Activated CD8-positive, alpha-beta memory T cell treated with anti-CD3 and anti-CD28 coated beads, Interleukin-2, amount 50 U/mL, for 24 hours (primary cell): ENCODE measurements around the gene DNALI1.
"Not testable (repeated sequence)": the region's sequence is repeated elsewhere in the genome, so short reads cannot be mapped to it uniquely, and the experiment has no call there.

ENCODE experiments used
- DNase-seq: peaks from one replicate; pipeline ENCODE4 v3.0.0-alpha.2; 2020; ENCODE audit errors: extremely low read depth

DNALI1 gene

DNA sequence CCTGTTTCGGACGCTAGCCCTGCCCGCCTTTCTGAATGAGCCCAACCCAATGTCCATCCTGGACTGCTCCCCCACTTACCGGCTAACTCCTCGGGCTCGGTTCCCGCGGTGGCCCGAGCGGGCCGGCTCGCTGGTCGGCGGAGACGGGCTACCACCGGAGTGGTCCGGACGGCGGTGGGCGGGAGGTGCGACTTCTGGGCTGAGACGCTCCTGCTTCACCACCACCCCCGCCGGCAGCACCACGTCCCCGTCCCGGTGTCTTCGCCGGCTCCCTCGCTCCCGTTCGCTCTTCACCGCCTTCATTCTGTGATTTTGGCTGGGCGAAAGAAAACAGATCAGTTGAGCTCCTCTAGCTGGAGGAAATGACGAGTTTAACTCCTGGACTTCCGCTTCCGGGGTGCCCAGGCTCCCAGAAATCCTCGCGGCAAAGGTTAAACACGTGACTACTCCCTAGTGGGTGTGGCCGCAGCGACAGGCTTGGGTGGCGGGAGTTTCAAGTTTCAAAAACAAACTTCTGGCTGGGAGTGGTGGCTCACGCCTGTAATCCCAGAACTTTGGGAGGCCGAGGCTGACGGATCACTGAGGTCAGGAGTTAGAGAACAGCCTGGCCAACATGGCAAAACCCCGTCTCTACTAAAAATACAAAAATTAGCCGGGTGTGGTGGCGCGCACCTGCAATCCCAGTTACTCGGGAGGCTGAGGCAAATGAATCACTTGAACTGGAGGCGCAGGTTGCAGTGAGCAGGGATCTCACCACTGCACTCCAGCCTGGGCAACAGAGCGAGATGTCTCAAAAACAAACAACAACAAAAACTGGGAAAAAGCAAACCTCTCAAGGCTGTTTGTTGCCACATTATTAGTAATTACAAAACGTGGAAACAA lies 2.6 kb upstream of the DNALI1 start, which contains the start of gene SNIP1:
Gene SNIP1 (minus strand): TSS at position 367 of the 882 bp plus-strand sequence. CDS start 64 bp downstream, at position 303.
- peak; percentile 78 for DNase-seq

- DNase-seq = no peak
These were observed 662 bp downstream of the DNALI1 start for GRCh38 chr1:37557402-37557801.

- DNase-seq = no peak
These were observed 1.7 kb downstream of the DNALI1 start for GRCh38 chr1:37558411-37558810.

GRCh38 chr1:37559080-37559479 lies 2.3 kb downstream of the DNALI1 start:
- no peak for DNase-seq

GRCh38 chr1:37559957-37560379 lies 3.2 kb downstream of the DNALI1 start:
- not testable (repeated sequence) for DNase-seq

DNA sequence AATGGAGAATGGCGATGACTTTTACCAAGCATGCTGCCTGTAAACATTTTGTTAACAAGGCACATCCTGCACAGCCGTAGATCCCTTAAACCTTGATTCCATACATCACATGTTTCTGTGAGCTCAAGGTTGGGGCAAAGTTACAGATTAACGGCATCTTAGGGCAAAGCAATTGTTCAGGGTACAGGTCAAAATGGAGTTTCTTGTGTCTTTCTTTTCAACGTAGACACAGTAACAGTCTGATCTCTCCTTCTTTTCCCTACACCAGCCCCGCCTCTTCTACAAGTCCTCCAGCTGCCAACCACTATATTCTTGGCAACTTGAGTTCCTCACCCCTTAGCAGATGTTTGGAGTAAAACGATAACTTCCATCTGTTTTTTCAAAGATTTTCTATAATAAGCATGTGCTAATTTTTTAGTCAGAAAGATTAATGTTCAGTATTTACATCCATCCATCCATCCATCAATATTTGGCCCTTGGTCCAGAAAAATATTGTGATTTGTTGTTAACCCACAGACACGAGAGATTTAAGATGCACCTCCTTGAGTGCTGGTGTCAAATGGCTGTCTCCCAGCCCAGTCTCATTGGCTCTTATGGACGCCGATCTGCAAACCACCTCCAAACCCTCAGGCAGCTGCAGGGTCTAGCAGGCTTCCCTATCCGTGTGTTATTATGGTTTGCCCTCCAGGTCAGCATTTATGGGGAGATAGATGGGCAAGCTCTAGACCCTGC lies 3.8 kb downstream of the DNALI1 start:
- DNase-seq = no peak

GRCh38 chr1:37561133-37562132 lies 4.7 kb downstream of the DNALI1 start:
- no peak for DNase-seq

DNA sequence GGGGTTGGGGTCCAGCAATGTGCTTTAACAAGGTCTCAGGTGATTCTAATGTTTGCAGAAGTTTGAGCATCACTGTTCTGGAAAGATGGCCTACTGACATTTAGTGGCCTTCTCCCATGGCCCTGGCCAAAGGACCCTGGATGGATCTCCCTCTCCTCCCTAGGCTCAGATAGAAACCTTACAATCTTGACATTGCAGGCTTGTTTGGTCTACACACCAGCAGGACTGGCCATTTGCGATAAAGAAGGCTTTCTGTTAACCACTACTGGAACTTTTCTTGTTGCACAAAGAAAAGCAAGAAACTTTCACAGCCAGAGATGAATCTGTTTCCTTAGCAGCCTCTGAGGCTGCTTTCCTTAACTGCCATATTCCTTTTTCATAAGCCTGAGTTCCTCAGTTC lies 6.2 kb downstream of the DNALI1 start:
- DNase-seq = no peak

DNA sequence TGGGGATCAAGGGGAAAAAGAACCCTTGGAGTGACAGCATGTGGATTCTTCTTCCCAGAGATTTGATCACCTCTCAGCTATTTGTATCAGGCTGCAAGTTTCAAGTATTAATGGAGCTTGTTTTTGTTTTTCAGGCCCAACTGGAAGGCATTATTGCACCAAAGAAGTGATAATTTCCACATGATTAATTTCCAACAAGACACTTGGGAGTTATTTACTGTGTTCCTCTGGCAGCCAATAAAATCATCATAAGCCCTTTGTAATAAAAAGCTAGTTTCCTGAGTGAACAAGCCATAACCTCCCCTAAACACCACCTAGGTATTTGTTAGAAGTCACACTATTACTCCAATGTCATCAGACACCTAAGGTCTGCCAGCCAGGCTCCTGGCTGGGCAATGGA lies 8.2 kb downstream of the DNALI1 start:
- DNase-seq = no peak

- DNase-seq = no peak
These were observed 10.3 kb downstream of the DNALI1 start for GRCh38 chr1:37567023-37567422.

- DNase-seq = no peak
These were observed 14.0 kb downstream of the DNALI1 start for GRCh38 chr1:37570528-37571334.

GRCh38 chr1:37574834-37575480 lies 18.2 kb downstream of the DNALI1 start:
- DNase-seq = no peak

DNA sequence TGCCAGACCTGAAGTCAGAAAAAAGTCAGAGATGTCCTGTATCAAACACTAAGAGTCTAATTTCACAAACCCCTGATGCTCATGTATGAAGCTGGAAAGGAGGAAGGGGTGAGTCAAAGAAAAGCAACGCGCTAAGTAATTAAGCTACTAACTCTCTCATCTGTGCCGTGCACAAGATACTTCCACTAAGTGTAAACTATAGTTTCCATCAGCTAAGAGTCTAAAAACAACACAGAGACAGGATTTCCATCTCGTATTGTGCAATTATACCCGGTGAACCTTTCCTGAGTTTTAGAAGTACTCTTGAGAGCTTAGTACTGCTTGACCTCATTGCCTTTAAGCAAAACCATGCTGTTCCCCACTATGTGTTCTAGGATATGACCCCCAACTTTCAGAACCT lies 19.0 kb downstream of the DNALI1 start:
- no peak for DNase-seq

GRCh38 chr1:37584544-37584943 lies 27.8 kb downstream of the DNALI1 start:
- not testable (repeated sequence) for DNase-seq

- no peak for DNase-seq
These were observed 32.2 kb downstream of the DNALI1 start for GRCh38 chr1:37588939-37589338.

- no peak for DNase-seq
These were observed 37.0 kb downstream of the DNALI1 start for GRCh38 chr1:37593726-37594125.

DNA sequence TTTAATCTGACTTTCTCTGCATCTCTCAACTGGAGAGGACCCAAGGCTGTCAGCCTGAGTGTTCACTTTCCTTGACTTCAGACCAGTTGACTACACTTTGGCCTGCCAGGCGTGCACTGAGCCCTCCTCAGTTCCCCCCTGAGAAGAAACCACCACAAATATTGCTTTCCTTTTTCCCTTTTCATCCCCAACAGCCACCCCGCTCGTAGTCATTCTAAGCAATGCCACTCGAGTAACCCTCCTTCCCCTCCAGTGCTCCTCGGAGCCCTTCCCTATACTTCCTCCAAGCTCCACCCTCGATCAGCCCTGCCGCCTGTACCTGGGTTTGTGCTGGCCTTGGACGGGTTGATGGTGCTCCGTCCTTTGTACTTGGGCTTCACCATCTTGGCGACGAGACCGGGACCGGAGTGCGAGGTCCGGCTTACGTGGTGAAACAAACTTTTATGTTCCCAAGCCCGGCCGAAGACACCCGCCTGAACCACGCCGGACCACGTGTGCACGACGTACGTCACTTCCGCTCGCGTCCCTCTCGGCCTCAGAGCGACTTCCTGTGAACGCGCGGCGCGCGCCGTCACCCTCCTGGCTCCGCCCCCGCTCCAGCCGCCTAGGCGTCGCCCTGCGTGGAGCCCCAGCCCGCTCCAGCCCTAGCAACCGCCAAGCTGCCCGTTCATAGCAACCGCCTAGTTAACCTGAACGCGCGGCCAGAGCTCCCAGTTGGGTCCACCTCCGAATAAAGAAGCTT lies 38.9 kb downstream of the DNALI1 start, which contains the start of gene GNL2:
Gene GNL2 (minus strand): TSS at position 498 of the 742 bp plus-strand sequence. CDS start 115 bp downstream, at position 383.
- DNase-seq = peak; percentile 88

DNA sequence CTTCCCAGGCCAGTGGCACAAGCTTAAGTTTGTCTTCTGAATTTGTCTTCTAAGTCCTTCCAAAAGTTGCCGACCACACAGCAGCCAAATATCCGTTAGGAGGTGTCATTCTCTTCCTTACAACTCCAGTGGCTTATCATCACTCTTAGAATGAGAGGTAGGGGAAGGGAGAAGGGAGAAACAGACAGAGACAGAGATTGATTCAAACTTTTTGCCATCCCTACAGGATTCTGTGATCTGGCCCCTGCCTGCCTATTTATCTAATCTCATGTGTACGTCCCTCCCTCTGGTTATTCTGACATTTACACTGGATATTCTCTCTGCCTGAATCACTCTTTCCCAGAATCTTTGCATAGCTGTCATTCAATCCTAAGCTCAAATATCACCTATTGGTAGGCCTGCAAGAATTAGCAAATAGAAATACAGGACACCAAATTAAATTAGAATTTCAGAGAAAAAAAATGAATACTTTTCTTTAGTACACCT lies 39.5 kb downstream of the DNALI1 start:
- DNase-seq = no peak

DNA sequence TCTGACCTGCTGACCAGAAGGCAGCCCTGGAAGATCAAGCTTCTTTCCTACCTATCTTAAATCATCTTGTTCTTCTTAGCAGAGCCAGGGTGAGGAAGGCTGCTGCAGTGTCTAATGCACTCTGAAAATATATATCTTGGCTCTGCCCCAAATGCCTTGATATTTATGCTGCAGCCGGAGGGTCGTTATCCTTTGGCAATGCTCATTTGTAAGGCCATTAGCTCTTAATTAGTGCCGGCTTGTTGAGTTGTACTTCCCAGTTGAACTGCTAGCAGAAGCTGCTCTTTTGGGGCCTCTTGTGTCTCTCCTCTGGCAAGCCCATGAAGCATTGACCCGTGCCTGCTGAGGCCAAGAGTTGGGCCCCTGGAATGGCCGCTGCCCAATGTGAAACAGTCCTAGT lies 43.2 kb downstream of the DNALI1 start:
- DNase-seq = no peak
